Stimulated activated CD4-positive, alpha-beta T cell treated with anti-CD3 and anti-CD28 coated beads, Interleukin-15, amount 100 ng/mL, for 1 hour (primary cell): Measurements from ENCODE around the gene PRPSAP2.
"Not testable (repeated sequence)": the region's sequence is repeated elsewhere in the genome, so short reads cannot be mapped to it uniquely, and the experiment has no call there.

Source experiments
- DNase-seq, 2 donors: peaks; one replicate each; pipeline ENCODE4 v3.0.0-alpha.2; 2020; ENCODE audit warnings: low read depth in 1 of 2, low spot score in 1 of 2

Gene PRPSAP2

GRCh38 chr17:18857864-18858566, at the start of gene PRPSAP2:
Gene PRPSAP2, plus strand, starts transcription at chr17:18858131. Its CDS starts 7,703 bp downstream, at chr17:18865834.
- DNase-seq = peak; percentile 88 to 90

GRCh38 chr17:18815924-18816323, 42.0 kb upstream of the PRPSAP2 start:
- not testable (repeated sequence) for DNase-seq

DNA sequence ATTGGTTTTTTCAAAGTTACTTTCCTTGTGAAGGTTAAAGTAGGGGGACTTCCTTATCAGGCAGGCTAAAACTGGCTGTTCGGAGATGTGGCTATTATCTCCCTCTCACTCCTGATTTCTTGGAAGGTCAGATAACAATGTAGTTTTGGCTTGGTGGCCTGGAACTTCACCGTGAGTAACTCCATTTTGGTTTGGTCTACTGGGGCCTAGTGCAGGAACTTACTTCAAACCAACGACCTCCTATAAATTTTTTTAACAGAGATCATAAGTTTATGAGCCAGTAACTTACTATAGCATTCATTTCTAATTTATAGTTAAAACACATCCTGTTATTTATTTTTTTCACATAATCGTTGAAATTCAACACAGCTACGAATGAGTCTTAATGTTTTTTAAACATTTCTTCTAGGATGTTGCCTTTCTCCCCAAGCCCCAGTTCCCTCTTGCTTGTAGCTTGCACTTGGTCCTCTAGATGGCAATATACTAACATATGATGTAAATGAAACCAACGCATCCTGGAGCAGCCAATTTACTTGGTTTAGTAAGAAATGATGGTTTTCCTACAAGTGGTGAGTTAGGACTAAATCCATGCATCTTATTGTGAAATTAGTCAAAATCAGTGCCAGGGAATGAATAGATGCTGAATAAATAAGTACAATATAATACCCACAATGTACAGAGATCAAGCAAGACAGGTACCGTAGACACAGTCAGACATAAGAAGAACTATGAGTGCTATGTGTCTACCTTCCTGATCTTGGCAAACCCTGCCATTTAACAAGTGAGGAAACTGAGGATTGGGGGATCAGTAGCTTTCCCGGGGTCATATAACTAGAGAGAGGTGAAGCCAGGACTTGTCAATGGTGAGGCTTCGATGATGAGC, 41.2 kb upstream of the PRPSAP2 start:
- not testable (repeated sequence) for DNase-seq

DNA sequence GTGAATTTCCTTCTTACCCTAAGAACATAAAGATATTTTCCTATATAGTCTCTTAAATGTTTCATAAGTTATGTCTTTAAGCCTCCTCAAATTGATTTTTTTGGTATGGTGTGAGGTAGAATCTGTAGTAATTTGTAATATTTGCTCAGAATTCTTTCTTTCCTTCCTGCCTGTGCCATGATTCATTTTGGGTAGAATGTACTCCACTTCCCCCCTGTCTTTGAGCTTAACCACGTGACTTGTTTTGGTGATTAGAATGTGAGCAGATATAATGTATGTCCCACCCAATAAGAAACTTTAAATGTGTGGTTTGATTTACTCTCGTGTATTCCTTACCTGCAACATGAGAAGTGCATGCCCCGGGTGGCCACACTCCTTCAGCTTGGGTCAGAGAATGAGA, 36.5 kb upstream of the PRPSAP2 start:
- DNase-seq = not testable (repeated sequence)

DNA sequence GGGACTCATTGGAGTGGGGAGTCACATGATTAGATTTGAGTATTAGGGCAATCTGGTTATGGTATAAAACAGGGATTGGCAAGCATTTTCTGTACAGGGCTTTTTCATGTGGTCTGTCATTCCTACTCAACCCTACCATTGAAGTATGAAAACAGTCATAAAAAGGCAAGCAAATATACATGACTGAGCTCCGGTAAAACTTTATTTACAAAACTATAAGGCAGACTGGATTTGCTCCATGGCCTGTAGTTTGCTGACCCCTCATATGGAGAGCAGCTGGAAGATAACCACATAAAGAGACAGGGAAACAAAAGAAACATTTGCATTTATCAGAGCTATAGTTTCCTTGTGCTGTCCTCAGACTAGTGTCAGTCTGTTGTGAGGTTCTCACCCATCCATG, 30.3 kb upstream of the PRPSAP2 start:
- DNase-seq = not testable (repeated sequence)

GRCh38 chr17:18848501-18848900, 9.4 kb upstream of the PRPSAP2 start:
- DNase-seq = no peak

DNA sequence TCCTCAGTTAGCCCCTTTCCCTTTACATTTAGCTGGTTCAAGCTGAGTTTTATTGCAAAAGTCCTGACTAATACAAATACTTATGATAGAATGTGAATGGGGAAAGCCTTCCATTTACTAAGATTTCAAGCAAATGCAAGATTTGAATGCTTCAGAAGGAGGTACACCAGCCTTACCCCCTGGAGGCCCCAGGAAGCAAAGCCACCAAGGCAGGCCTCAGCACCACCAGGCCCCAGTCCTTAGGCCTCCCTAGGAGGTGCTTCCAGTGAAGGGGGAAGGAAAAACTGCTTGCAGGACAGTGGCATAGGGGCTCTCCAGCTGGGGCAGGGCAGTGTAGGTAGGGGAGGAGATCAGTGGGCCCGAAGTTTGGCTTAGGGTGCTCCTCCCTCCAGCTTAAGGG, 7.3 kb upstream of the PRPSAP2 start:
- DNase-seq = no peak

DNA sequence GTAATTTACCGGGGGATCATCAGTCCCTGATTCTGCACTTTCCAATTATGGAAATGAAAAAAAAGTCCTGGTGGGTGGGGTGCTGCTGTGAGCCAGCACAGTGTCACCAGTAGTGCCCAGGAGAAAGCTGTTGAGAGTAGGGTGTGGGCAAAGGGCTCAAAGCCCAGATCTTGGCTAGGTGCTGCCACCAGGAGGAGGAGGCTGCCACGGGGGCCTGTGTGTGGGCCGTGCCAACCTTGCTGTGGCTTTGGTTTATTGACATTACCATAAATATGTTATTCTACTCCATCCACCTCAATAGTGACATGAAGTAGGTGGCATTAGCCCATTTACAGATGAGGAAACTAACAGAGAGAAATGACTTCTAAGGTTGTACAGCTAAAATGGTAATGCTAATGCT, 6.7 kb upstream of the PRPSAP2 start:
- DNase-seq = no peak

GRCh38 chr17:18854956-18855355, 3.0 kb upstream of the PRPSAP2 start:
- DNase-seq = no peak

- peak; percentile 66 to 72 for DNase-seq
Measured at GRCh38 chr17:18855831-18856569, 1.9 kb upstream of the PRPSAP2 start.

- no peak for DNase-seq
Measured at GRCh38 chr17:18856570-18856915, 1.4 kb upstream of the PRPSAP2 start.

DNA sequence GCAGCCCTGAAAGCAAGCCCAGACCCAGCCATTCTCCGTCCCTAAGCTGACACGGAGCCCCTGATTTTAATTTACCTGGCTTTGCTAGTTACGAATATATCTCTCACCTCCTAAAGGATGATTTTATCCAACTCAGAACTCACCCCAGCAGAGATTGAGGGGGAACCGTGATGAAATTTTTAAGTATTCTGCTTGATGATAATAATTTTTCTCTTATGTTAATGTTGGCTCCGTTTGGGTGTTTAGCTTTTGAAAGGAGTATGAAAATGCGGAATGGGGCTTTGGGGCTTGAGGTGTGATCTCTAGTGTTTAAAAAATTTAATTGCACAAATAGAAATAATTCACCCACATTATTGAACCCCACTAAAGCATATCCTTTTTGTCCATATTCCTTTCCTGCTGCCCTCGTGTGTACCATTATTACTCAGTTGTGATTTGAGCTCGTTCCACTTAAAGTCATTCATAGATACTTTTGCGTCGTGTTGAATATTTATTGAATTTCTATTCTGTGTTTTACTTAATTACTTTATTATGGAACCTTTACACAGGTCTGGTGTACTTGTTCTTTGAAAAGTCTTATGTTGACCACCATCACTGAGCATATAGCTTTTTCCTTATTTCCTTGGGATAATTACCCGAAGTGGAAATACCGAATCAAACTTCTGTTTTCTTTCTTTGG, 775 bp downstream of the PRPSAP2 start:
- no peak for DNase-seq

DNA sequence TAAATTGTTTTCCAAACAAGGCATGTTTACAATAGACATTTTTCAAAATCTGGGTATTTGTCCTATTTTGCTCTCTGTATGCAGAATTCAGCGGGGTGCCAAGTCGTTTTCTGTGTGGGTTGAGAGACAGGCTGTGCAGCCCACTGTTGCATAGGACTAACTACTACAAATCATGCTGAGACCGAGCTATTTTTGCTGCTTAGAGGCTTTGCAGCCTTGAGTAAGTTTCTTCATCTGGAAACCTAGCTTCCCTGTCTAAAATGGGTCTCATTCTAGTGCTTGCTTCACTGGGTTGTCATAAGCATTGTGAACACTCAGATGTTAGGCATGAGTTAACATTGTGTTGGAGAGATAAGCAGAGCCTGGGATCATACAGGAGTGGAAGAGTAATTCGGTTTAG, 1.3 kb downstream of the PRPSAP2 start:
- no peak for DNase-seq

DNA sequence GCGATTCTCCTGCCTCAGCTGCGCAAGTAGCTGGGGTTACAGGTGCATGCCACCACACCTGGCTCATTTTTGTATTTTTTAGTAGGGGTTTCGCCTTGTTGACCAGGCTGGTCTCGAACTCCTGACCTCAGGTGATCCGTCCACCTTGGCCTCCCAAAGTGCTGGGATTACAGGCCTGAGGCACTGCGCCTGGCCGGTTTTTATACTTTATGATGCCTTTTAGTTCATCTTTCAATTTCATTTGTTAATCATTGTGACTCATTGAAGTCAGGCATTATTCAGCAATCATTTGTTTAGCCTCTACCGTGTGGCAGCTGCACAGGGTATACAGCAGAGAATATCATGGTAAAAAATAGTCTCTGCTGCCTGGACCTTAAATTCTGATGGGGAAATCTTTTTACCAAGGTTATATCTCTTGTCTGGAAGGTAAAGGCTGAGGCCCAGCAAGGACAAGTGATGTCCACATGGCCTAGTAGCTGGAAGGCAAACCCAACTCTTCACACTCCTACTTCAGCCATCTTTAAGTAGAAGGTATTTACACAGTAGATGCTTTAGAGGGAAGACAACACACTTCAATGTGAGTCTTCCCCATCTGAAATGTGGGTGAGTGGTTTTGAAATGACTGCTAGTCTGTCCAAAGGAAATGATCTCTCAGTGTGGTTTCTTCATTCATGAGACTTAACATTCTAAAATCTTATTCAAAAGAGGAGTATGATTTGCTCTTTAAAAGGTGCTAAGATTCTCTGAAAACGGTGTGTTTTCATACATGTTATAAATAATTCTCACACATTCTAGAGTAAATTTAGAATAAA, 2.4 kb downstream of the PRPSAP2 start:
- DNase-seq = no peak

- DNase-seq = no peak
Measured at GRCh38 chr17:18862011-18862410, 4.1 kb downstream of the PRPSAP2 start.

- not testable (repeated sequence) for DNase-seq
Measured at GRCh38 chr17:18864996-18865395, 7.1 kb downstream of the PRPSAP2 start.

DNA sequence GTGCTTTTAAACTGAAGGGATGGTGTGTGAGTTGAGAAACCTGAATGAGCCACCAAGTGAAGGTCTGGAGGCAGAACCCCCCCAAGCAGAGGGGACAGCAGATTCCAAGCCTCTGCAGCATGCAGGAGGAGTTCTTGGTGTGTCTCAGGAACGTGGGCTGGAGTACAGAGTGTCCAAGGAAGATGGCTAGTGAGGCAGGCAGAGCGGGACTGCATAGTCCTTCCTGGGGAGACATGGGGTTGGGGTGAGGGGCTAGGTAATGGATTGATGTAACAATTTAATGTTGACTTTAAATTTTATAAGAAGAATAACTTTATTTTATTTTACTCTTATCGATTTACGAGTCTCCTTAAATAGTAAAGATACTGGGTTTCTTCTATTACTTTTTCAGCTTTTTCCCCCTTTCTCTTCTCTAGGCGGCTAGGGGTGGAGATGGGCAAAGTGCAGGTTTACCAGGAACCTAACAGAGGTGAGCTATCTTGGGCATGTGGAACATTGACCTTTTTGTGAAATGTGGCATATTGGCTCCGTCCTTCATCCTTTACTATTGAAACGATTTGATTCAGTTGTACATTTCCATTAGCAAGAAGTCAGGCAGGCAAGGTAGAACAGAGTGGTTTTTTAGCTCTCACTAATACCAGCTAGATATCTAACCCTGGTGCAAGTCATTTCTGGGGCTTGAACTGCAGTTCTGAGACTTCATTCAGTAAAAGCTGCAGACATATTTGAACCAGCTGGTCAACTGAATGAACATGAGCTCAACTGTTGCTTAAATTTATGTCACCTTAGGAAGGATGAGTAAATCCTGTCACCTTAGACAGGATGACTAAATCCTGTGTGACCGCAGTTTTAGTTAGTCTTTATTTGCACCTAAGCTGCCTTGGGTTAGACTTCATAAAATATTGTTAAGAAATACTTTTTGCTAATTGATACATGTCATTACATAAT, 9.2 kb downstream of the PRPSAP2 start:
- no peak for DNase-seq

DNA sequence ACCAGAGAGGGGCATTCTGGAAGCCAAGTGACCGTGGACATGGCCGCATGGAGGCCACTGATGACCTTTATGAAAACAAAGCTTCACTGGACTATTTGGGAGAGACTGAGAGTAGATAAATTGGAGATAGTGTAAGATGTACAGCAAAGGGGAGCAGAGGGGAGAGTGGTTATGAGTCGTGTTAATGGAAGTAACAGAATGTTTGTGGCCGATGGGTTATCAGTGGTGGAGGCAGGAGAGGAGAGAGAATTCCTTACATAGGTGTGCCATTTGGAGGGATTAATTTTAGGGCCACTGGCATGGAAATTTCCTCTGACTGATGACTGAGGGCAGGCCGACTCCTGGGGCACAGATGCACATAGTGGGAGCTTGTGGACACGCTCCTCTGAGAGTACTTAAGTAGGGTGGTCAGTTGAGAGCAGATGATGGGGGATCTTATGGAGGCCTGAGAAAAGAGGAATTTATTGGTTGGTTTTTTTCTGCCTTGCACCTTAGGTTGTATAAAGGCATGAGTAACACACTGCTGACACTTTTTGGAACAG, 19.2 kb downstream of the PRPSAP2 start:
- DNase-seq = no peak

DNA sequence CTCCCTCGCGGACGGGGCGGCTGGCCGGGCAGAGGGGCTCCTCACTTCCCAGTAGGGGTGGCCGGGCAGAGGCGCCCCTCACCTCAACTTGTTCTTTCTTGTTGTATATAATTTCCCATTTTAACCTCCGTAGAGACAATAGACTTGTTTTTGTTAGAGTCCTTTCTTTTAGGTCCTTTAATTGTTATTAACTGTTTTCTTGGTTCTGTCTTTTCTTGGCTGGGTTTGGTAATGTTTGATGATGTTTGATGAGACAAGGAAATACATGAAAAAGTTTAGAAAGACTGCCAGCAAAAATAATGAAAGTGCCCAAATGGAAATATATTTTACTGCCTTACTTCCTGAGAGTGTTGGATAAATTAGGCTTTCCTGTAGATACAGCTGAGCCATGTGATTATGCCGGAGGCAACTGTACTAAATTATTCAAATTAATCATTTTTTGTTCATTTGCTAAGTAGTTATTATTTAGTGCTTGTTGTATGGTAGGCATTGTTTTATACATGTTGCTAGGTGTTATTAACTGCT, 30.9 kb downstream of the PRPSAP2 start:
- no peak for DNase-seq
